Vagina (tissue), 2 donors: Measurements from ENCODE around the gene KIF5A. TPM values are rescaled to one million over a fixed set of nuclear protein-coding genes. Genes with fewer than 3 reads are reported as not detected.
A peak's percentile ranks its signal among the peaks of the same experiment; 100 is the strongest.

Source experiments
- DNase-seq, 2 donors: peaks; one replicate each; pipeline ENCODE4 v3.0.0-alpha.2; 2017; ENCODE audit errors: extremely low spot score in 2 of 2
- H3K27ac ChIP-seq: fragments of 200-600 bp; sonication (generic); one replicate; pipeline ENCODE4 v1.5.1; 2019
- H3K27me3 ChIP-seq: fragments of 200-600 bp; sonication (generic); one replicate; pipeline ENCODE4 v1.5.1; 2019
- H3K36me3 ChIP-seq, 2 donors: fragments of 200-600 bp; sonication (generic); one replicate each; pipeline ENCODE4 v1.5.1; 2017 to 2019
- H3K4me1 ChIP-seq: fragments of 200-600 bp; sonication (generic); one replicate; pipeline ENCODE4 v1.5.1; 2019
- H3K4me3 ChIP-seq, 2 donors: fragments of 200-600 bp; sonication (generic); 1 replicate in 1 of 2; 2 replicates in 1 of 2; pipeline ENCODE4 v1.5.1; 2016 to 2019
- H3K9me3 ChIP-seq: fragments of 200-600 bp; sonication (generic); one replicate; pipeline ENCODE4 v1.5.1; 2019
- CTCF ChIP-seq, 3 experiments: fragments of 450-650 bp in 2 of 3; fragments of 200-600 bp in 1 of 3; sonication (generic) in 1 of 3; IDR thresholded peaks; one replicate each; pipeline ENCODE4 v1.5.1; 2017 to 2019; ENCODE audit warnings: antibody characterized with exemption in 3 of 3, mild to moderate bottlenecking in 2 of 3, moderate library complexity in 2 of 3
- POLR2A ChIP-seq, 2 donors: fragments of 450-650 bp; IDR thresholded peaks; one replicate each; pipeline ENCODE4 v1.6.1; 2017; ENCODE audit warnings: antibody characterized with exemption in 2 of 2, mild to moderate bottlenecking in 2 of 2, moderate library complexity in 2 of 2
- POLR2AphosphoS5 ChIP-seq, 2 donors: sonication (generic); formaldehyde crosslinking; IDR thresholded peaks; one replicate each; pipeline ENCODE4 v1.9.0; 2017; ENCODE audit warnings: antibody characterized with exemption in 2 of 2, mild to moderate bottlenecking in 2 of 2, low read depth in 1 of 2; ENCODE audit not compliant: insufficient read depth in 1 of 2
- intact Hi-C: fragments of 100-400 bp; cut with DNase I; formaldehyde crosslinking; loops from one replicate; pipeline ENCODE4 v1.15.1; 2023
- total RNA-seq: library from RNA; depleted of rRNA; stranded (reverse); fragments of >200 nt; gene quantifications from one replicate; pipeline ENCODE4 v1.2.3, GENCODE V29; 2016

KIF5A gene
- total RNA-seq, 1 donor from 2014 or later: 4.4 TPM

DNA sequence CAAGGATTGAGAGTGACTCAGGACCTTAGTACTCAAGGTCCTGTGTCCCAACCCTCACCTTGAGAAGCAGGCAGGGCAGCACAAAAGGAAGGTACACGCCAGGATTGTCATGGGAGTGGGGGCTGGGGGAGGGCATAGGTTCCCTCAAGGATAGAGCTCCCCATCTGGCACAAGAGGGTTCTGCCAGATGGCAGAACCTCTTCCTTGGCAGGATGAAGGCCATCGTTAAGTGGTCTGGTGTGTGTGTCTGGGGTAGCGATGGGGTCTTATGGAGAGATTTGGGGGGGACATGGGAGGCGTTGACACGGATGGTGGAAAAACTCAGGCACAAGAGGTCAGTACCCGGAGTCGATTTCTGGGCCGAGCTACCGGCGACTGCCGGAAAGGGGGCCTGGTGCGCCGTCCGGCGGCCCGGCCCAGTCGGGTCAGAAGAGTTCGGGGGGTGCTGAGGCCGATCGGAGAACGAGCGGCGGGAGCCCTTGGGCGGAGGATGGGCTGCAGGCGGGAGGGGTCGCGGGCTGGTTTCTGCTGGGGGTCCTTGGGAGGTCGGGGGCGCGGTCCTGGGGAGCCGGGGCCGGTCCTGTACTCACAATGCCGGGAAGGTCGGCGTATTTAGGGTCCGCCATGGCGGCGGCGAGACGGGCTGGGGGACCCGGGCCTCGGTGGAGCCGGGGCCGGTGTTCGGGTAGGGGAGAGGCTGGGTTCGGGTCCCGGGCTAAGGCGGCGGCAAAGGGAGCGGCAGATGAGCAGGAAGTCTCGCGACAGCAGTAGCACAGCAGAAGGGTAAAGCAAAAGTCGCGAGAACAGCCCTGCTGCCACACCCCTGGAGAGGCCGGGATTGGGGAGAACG lies 3.2 kb upstream of the KIF5A start, which contains the start of gene DCTN2:
Gene DCTN2 (minus strand): TSS at position 755 of the 850 bp plus-strand sequence. CDS start 129 bp downstream, at position 626.
- Histone ChIP-seq H3K4me3 (peak within 1 kb of the TSS; percentile 90 to 91), H3K36me3 (peaks cover 0 to 5% of the 10 kb centered on the region in 2 donors), H3K27me3 (no peaks in the 10 kb centered on the region), H3K9me3 (no peaks in the 10 kb centered on the region), H3K27ac (peak within 1 kb of the TSS; percentile 94), H3K4me1 (peaks cover 41% of the 10 kb centered on the region)
- intact Hi-C loops: no loop called here
- peak in 1 of 2 donors; percentile 96 for DNase-seq
- TF ChIP-seq POLR2AphosphoS5 (IDR thresholded peaks at IDR 0.05; ENCODE audit: insufficient read depth in 1 of 2, low read depth in 1 of 2) (peak; percentile 84 to 92), CTCF (IDR thresholded peaks at IDR 0.05) (no peak), POLR2A (IDR thresholded peaks at IDR 0.05) (peak in 1 of 2 donors; percentile 29)

DNA sequence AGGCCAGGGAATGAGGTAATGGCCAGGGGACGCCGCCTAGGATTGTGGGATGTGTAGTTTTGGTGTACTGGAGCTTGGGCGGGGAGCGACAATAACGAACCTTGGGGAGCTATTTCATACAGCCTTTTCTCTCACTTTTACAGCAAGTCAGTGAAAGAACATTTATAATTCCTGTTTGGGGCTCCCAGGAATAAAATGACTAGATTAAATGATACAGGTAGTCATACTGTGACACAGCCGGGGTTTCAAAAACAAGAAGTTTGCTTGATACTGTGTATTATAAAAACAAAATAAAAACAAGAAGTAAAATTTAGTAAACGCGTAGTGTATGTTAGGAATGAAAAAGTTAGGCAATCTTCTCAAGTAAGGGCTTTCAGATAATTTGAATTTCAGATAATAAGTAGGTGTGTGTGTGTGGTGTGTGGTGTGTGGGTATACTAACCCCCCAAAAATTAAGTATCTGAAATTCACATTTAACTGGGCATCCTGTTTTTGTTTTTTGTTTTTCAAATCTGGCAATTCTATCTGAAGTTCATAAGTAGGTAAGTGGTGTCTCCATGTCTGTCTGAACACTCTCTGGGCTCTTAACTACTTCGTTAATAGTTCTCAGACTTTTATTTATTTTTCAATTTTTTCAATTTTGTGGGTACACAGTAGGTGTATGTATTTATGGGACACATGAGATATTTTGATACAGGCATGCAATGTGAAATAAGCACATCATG lies 2.4 kb upstream of the KIF5A start:
- Histone ChIP-seq H3K27me3 (no peaks in the 10 kb centered on the region), H3K36me3 (no peaks in the 10 kb centered on the region), H3K27ac (peak overlapping the region; percentile 94), H3K9me3 (no peaks in the 10 kb centered on the region), H3K4me3 (peak overlapping the region; percentile 90 to 91), H3K4me1 (peaks cover 41% of the 10 kb centered on the region)
- intact Hi-C loops: no loop called here
- TF ChIP-seq POLR2AphosphoS5 (IDR thresholded peaks at IDR 0.05; ENCODE audit: insufficient read depth in 1 of 2, low read depth in 1 of 2) (peak in 1 of 2 donors; percentile 48), CTCF (IDR thresholded peaks at IDR 0.05) (no peak), POLR2A (IDR thresholded peaks at IDR 0.05) (no peak)
- no peak for DNase-seq

DNA sequence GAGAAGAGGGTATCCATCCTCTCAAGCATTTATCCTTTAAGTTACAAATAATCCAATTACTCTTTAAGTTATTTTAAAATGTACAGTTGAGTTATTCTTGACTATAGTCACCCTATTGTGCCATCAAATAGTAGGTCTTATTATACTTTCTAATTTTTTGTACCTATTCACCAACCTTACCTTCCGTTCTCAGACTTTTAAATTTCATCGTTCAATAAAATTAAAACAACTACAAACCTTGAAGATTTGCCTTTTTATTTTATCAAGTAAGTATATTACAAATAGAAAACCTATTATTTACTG lies 1.9 kb upstream of the KIF5A start:
- Histone ChIP-seq H3K4me1 (peaks cover 41% of the 10 kb centered on the region), H3K36me3 (no peaks in the 10 kb centered on the region), H3K4me3 (no peak overlapping the region), H3K27me3 (no peaks in the 10 kb centered on the region), H3K9me3 (no peaks in the 10 kb centered on the region), H3K27ac (no peak overlapping the region)
- TF ChIP-seq POLR2A (IDR thresholded peaks at IDR 0.05) (no peak), POLR2AphosphoS5 (IDR thresholded peaks at IDR 0.05; ENCODE audit: insufficient read depth in 1 of 2, low read depth in 1 of 2) (no peak), CTCF (IDR thresholded peaks at IDR 0.05) (no peak)
- no peak for DNase-seq
- intact Hi-C loops: no loop called here

- intact Hi-C loops: no loop called here
- no peaks in the 10 kb centered on the region for H3K9me3 ChIP-seq
- TF ChIP-seq POLR2AphosphoS5 (IDR thresholded peaks at IDR 0.05; ENCODE audit: insufficient read depth in 1 of 2, low read depth in 1 of 2) (no peak), POLR2A (IDR thresholded peaks at IDR 0.05) (no peak), CTCF (IDR thresholded peaks at IDR 0.05) (no peak)
Observed at GRCh38 chr12:57548488-57548887, 1.4 kb upstream of the KIF5A start.

More at GRCh38 chr12:57548488-57548887, 1.4 kb upstream of the KIF5A start:
- Histone ChIP-seq H3K4me1 (peaks cover 41% of the 10 kb centered on the region), H3K27ac (no peak overlapping the region), H3K27me3 (no peaks in the 10 kb centered on the region), H3K4me3 (no peak overlapping the region), H3K36me3 (no peaks in the 10 kb centered on the region)
- no peak for DNase-seq
